Islet precursor cell (in vitro differentiated cells): Measurements from ENCODE around the gene CDK9.
"Not testable (repeated sequence)": the region's sequence is repeated elsewhere in the genome, so short reads cannot be mapped to it uniquely, and the experiment has no call there.

Experiments
- DNase-seq: peaks from one replicate; pipeline ENCODE4 v3.0.0-alpha.2; 2018

CDK9 gene

DNA sequence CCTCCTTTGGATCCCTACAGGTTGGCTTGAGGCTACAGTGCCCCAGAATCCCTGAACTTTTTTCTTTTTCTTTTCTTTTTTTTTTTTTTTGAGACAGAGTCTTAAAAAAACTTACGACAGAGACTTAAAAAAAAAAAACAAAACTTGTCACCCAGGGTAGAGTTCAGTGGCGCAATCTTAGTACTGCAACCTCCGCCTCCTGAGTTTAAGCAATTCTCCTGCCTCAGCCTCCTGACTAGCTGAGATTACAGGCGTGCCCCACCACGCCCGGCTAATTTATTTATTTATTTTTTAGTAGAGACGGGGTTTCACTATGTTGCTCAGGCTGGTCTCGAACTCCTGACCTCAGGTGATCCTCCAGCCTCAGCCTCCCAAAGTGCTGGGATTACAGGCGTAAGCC, 4.9 kb upstream of the CDK9 start:
- DNase-seq: not testable (repeated sequence)

DNA sequence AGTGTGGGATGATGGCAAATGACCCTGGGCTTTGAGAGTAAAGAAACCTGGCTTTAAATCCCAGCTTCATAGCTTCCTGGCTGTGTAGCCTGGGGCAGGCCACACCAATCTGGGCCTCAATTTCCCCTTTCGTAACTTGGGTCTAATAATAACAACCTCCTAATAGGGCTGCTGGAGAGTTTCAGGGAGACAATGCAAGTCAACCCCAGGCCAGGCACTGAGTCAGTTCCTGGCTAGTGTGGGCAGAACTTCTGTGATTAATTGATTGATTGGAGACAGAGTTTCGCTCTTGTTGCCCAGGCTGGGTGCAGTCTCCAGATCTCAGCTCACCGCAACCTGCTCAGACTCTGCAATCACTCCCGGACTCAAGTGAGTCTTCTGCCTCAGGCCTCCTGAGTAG, 4.0 kb upstream of the CDK9 start:
- no peak for DNase-seq

DNA sequence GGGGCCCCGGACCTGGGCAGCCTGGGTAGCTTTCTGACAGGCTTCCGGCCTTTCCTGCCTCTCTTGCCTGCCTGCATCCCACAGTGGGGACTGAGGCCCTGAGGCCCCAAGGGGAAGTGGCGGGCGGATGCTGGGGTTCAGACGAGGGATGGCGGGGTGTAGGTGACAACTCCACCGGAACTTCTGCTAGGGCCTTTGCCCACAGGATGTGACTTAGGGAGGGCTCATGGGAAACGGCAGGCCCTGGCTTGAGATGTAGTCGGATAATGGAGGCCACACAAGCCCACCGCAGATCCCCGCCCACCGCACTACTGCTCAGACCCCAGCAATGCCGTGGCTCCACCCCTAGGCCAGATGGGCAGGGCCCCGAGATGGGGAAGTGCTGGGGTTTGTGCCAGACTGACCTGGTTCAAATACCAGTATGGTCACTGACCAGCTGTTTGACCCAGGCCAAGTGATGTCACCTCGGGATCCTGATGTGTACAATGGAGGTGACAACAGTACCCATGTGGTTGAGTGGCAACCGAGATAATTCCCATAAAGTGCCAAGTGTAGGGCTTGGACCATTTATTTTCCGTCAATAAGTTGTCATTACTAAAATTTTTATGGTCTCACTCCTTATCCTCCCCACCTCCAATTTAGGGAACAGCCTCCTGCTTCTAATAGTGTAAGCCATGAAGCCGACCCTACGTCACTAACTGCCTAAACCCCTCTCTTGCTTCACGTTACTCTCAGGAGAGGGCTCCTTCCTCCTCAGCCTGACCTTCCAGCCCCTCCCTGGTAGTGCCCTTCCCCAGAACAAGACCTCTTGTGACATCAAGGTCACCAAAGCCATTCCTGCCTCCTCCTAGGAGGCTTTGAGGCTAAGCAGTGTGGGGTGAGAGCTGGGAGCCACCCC, 2.5 kb upstream of the CDK9 start:
- DNase-seq: no peak

GRCh38 chr9:127785023-127785932, 556 bp upstream of the CDK9 start:
- DNase-seq: peak; percentile 92

DNA sequence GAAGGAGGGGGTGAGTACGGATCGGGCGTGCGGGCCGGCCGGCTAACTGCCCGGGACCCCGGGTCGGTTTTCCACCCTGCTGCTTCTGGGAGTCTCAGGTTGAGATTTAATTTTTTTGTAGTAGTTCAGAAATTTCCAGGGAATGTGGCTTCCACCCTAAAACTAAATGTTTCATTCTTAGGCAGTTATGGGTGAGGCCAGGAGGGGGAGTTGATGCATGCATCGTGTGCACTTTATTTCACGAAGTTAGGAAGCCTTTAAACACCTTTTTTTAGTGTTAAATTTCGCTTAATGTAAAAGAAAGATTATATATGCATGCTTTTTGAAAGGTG, 905 bp downstream of the CDK9 start:
- no peak for DNase-seq

DNA sequence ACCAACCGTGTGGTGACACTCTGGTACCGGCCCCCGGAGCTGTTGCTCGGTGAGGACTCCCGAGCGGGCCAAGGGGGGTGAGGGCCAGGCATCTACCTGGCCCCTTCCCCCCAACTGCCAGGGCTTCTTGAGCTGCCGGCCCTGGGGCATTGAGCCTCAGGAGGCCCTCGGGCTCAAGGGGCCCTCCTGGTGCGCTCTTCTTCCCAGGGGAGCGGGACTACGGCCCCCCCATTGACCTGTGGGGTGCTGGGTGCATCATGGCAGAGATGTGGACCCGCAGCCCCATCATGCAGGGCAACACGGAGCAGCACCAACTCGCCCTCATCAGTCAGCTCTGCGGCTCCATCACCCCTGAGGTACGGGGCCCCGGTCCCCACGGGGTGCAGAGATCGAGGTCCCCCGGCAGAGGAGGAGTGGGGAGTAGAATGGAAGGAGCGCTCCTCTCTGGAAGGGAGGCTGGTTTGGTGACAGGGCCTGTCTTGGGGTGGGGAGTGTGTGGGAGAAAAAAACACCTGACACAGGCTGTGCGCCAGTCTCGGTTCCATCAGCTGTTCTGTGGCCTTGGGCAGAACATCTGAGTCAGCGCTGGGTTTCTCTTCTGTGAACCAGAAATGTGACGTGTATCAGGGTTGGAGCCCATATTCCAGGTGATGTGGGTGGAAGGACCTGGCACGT, 2.6 kb downstream of the CDK9 start:
- no peak for DNase-seq

DNA sequence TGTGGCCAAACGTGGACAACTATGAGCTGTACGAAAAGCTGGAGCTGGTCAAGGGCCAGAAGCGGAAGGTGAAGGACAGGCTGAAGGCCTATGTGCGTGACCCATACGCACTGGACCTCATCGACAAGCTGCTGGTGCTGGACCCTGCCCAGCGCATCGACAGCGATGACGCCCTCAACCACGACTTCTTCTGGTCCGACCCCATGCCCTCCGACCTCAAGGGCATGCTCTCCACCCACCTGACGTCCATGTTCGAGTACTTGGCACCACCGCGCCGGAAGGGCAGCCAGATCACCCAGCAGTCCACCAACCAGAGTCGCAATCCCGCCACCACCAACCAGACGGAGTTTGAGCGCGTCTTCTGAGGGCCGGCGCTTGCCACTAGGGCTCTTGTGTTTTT, 3.3 kb downstream of the CDK9 start:
- no peak for DNase-seq

DNA sequence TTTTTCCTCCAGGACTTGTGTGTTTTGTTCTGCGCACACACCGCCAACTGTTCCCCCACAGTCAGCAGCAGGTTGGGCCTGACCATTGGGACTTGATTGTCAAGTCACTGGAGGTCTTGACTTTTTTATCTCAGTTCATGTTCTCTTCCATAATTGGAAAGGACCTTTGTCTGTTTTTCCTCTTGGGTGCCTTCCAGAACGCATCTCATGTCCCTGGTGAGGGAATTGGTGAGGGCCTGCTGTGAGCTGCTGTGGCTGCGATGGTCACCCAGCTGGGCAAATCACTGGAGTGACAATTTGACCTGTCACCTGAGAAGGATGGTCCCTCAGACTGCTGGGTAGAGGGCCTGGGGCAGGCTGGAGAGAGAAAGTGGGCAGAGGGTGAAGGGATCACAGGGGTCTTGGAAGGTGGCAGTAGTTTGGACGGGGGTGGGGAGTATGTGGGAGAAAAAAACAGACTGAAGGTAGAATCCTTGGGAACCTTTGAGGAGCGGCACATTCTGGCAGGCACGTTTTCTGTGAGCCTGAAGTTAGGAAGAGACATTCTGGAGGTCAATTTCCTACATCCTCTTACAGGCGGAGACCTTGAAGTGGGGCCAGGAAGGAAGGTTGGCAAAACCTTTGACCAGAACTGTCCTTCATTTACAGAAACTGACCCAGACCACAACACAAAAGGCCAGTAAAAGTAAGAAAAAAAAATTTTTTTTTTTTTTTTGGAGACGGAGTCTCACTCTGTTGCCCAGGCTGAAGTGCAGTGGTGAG, 4.4 kb downstream of the CDK9 start:
- no peak for DNase-seq

- DNase-seq: no peak
Observed at GRCh38 chr9:127791085-127791484, 5.3 kb downstream of the CDK9 start.

GRCh38 chr9:127792417-127793031, 6.7 kb downstream of the CDK9 start:
- no peak for DNase-seq

- DNase-seq: no peak
Observed at GRCh38 chr9:127793093-127793708, 7.4 kb downstream of the CDK9 start.

DNA sequence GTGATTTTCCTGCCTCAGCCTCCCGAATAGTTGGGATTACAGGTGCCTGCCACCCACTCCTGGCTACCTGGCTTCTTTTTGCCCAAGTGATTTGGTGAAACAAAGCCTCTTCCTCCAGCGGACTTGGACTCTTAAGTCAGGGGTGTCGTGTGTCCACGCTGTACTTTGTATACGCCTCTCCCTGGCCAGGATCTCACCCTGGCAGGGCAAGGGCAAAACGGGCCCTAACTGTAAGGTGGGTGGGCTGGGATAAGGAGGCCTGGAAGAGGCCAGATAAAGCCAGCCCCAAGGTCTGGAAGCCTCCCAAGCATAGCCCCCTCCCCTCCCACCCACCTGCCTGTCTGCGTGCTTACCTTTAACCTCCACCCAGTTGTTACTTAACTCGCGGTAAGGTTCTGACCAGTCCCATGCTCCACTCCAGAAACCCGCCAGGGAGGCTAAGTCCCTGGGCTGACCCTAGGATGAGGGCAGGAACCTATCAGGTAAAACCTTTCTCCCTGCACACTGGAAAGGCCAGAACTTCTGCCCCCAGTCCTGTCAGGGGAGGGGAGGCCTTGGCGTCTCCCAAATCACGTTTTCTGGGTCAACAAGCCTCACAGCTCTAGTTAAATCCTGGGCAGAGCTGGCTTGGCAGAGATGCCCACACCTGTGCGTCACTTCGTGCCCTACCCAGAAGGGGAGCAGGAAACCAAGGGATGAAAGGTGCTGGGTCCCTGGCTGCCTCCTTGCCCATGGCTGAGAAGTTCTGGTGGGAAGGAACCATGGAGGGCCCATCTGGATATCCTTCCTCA, 8.4 kb downstream of the CDK9 start:
- no peak for DNase-seq

GRCh38 chr9:127796225-127796813, 10.5 kb downstream of the CDK9 start:
- DNase-seq: no peak

GRCh38 chr9:127796852-127797370, 11.1 kb downstream of the CDK9 start:
- DNase-seq: no peak

DNA sequence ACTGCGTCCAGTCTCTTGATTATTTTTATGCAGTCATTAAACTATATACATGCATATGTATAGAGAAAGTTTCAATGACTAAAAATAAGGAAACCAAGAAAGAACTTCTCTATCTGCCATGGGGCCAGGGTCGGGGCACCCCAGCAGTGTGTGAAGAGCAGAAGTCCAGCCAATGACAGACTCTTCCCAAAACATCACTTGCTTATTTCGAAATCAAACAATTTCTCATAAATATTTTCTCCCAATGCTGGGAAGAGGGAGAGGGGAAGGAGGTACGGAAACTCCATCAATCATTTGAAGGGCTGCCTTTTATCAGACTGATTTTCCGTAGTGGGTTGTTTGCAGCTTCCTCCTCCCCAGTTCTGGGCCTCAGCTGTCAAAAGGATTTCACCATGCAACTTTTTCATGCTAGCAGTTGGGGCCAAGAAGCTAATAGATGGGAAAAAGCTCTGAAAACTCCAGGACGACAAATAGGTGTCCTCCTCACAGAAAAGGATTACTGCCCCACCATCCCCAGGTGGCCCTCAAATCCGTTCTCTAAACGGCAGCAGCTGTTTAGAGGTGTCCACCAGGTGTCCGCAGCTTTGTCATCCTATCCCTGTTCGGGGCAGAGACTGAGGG, 16.2 kb downstream of the CDK9 start:
- peak; percentile 48 for DNase-seq

DNA sequence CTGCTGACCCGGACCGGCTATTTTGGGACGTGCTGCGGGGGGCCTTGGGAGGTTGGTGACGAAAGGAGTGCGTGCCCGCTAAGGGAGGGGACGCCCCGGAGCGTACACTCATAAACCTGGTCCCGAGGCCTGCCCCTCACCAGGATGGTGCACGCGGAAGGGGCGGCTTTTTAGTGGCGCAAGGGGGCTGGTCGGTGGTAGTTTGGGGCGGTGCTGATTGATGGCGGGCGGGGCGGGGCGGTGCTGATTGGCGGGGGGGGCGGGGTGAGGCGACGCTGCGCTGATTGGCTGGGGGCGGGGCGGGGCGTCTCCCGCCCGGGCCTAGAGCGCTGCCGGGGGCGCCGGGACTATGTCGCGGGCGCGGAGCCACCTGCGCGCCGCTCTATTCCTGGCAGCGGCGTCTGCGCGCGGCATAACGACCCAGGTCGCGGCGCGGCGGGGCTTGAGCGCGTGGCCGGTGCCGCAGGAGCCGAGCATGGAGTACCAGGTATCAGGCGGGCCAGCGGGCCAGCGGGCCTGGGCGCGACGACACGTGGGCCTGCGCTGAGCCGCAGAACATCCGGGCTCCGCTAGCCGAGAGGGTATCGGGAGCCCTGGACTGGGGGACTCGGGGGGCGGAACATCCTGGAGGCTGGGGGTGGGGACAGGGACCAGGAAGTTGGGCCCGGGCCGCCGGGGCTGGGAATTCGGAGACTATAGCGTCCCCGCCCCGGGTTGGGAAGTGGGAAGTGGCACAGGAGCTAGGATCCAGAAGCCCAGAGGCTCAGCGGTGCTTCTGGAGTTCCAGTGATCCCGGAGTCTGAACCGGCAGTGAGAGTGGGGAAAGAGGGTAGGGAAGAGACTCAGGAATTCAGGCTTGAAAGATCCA, 17.0 kb downstream of the CDK9 start, which contains the start of gene FPGS:
TSS of gene FPGS (plus strand) at position 307 of the 868 bp plus-strand sequence. CDS start at position 350, 43 bp downstream.
- peak; percentile 94 for DNase-seq

- DNase-seq: no peak
Observed at GRCh38 chr9:127803507-127804352, 17.9 kb downstream of the CDK9 start.

DNA sequence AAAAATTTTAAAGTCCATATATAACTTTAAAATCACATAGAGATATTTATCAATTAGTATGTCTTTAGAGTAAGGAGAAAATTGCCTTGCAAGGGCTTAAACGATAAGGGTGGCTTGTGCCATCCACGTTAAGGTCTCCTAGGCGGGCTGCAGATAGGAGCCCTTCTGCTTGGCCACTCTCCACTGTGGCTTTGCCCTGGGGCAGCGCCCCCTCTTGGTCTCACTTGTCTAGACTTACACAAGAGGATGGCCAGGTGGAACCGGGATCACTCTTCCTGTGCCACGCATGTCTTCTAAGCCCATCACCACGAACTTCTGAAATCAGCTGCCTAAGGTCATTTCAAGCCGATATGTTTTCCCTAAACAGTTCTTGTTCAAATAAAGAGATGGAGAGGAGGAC, 19.8 kb downstream of the CDK9 start:
- peak; percentile 82 for DNase-seq
